Epithelial cell of esophagus (primary cell): ENCODE data around the gene CNGA1.

Source experiments
- DNase-seq: peaks from one replicate; pipeline ENCODE4 v3.0.0; 2010; ENCODE audit warnings: low read depth
- H3K4me3 ChIP-seq: 2 replicates; pipeline ENCODE4 v1.5.1; 2011; ENCODE audit warnings: mild to moderate bottlenecking, low read length, control low read depth
- CTCF ChIP-seq: IDR thresholded peaks from 2 replicates; pipeline ENCODE4 v1.5.1; 2011; ENCODE audit warnings: low read depth, mild to moderate bottlenecking, low read length, control low read depth, inconsistent platforms; ENCODE audit not compliant: insufficient read depth; ENCODE audit errors: missing control alignments

Gene CNGA1

GRCh38 chr4:47942081-47942819 is 74.2 kb downstream of the CNGA1 start:
- no peak overlapping the region for H3K4me3 ChIP-seq
- DNase-seq, result no peak

GRCh38 chr4:47939456-47939855 is 77.0 kb downstream of the CNGA1 start:
- no peak overlapping the region for H3K4me3 ChIP-seq
- DNase-seq, result no peak
- TF ChIP-seq CTCF, result no peak

More at GRCh38 chr4:47942081-47942819, 74.2 kb downstream of the CNGA1 start:
- TF ChIP-seq CTCF, result no peak

GRCh38 chr4:47936336-47936735 is 80.1 kb downstream of the CNGA1 start:
- no peak for TF ChIP-seq CTCF
- no peak for DNase-seq
- no peak overlapping the region for H3K4me3 ChIP-seq

GRCh38 chr4:47933840-47934239 is 82.6 kb downstream of the CNGA1 start:
- H3K4me3 ChIP-seq, result no peak overlapping the region
- DNase-seq, result peak; percentile 46
- TF ChIP-seq CTCF, result peak; percentile 50

GRCh38 chr4:47930971-47931804 is 85.3 kb downstream of the CNGA1 start:
- H3K4me3 ChIP-seq, result no peak overlapping the region
- DNase-seq, result peak; percentile 40
- no peak for TF ChIP-seq CTCF

GRCh38 chr4:47929682-47930201 is 86.7 kb downstream of the CNGA1 start:
- no peak for DNase-seq
- H3K4me3 ChIP-seq, result no peak overlapping the region
- no peak for TF ChIP-seq CTCF
